CD4-positive, alpha-beta T cell treated with Interleukin-17A for 4 hours (primary cell): ENCODE measurements around the gene RUSC2.
"Not testable (repeated sequence)": the region's sequence is repeated elsewhere in the genome, so short reads cannot be mapped to it uniquely, and the experiment has no call there.

ENCODE experiments used
- DNase-seq: peaks from one replicate; pipeline ENCODE4 v3.0.0-alpha.2; 2020; ENCODE audit warnings: mixed read lengths

The RUSC2 gene

GRCh38 chr9:35522187-35522586 lies 32.3 kb downstream of the RUSC2 start:
- no peak for DNase-seq

DNA sequence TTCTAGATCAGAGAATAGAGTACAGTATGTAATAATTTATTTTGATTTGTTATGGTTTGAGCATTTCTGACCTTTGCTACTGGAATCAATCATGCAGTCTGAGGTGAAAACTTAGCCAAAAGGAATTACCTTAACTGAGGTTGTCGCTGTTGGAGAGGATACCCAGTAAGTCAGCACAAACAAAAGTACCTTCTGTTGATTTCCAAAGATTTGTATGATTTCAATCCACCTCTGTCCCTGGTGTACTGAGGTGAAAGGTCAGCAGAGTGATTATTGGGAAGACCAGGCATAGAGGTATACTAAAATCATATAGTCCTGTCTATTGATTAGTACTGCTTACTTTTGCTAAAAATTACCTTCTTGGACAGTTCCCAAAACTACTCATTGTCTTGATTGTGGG lies 32.8 kb downstream of the RUSC2 start:
- DNase-seq = no peak

DNA sequence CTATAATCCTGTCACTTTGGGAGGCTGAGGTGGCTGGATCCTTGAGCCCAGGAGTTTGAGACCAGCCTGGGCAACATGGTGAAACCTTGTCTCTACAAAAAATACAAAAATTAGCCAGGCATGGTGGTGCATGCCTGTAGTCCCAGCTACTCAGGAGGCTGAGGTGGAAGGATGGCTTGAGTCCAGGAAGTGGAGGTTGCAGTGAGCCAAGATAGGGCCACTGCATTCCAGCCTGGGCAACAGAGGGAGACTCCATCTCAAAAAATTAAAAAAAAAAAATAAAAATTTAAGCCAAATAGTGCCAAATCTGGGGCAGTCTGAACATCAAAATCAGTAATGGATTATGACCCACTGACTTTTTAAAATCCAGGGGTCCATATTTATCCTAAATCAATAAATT lies 33.6 kb downstream of the RUSC2 start:
- not testable (repeated sequence) for DNase-seq

- no peak for DNase-seq
These were observed 36.3 kb downstream of the RUSC2 start for GRCh38 chr9:35526087-35526801.

GRCh38 chr9:35529161-35529823 lies 39.4 kb downstream of the RUSC2 start:
- DNase-seq = no peak

DNA sequence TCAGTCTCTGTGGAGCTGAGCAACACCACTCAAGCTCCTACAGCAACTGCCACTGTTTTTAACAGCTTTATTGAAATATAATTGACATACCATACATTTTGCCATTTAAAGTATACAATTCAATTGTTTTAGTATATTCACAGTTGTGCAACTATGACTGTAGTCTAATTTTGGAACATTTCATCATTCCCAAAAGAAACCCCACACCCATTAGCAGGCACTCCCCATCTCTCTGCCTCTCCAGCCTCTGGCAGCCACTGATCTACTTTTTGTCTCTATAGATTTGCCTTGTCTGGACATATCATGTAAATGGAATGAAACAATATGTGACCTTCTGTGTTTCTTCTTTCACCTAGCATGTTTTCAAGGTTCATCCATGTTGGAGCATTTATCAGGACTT lies 43.5 kb downstream of the RUSC2 start:
- no peak for DNase-seq

DNA sequence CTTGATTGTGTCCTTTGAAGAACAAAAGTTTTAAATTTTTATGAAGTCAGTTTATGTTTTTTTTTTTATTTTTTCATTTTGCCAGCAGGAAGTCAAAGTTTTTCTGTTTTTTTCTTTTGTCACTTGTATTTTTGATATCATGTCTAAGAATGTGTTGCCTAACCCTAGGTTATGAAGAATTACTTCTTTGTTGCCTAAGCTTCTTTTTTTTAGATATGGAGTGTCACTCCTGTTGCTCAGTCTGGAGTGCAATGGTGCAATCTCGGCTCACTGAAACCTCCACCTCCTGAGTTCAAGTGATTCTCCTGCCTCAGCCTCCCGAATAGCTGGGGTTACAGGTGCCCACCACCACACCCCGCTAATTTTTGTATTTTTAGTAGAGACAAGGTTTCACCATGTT lies 45.0 kb downstream of the RUSC2 start:
- not testable (repeated sequence) for DNase-seq

DNA sequence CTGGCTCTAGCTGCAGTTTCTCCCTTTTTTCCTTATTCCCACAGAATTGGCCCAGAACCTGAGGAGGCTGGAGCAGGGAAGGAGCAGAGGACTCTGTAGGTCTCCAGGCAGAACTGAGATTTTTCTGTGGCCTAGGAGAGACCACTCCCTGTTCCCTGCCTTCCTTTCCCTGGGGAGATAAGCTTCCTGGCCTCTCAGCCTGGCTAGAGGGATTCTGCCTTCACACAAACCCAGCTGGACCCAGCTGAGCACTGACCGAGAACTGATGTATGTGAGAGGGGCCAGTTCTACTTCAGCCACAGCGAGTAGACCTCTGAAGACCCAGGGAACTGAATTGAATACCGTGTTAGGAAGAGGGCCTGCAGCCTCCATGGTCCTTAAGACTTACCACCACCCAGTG lies 48.0 kb downstream of the RUSC2 start:
- no peak for DNase-seq

- DNase-seq = no peak
These were observed 48.7 kb downstream of the RUSC2 start for GRCh38 chr9:35538361-35539234.
